ENCODE results near the gene TFDP2. TPM values are rescaled to one million over a fixed set of nuclear protein-coding genes. Genes with fewer than 3 reads are reported as not detected.

TFDP2 gene
- total and polyA plus RNA-seq, 2 donors (not counting 1 experiment from before 2014, with no cell fraction given) = 5.5 to 31.7 TPM

DNA sequence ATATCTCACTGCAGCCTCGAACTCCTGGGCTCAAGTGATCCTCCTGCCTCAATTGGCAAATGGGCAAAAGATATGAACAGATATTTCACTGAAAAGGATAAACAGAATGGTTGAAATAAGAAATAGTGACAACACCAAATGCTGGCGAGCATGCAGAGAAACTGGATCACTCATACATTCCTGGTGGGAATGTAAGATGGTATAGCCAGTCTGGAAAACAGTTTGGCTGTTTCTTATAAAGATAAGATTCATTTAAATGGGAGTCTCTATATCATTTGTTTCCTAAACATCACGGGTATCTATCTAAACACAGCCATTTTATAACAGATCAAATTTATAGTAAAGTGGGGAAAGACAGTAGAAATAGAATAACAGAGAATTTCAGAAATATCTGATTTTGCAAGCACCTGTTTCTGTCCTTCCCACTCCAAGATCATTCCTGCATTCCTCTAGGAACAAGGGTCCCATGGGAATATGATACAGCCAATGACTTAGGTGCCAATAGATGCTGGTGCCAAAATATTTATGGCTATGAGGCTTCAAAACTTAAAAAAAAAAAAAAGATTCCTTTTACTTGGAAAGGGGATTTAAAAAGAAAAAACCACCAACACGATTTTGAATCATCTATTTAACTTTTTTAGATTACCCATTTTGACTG, 9.9 kb upstream of the TFDP2 start:
- H3K4me1 Mint-ChIP-seq = no peaks in the 10 kb centered on the region
- H3K36me3 ChIP-seq (replicated peaks in 1 of 2; ENCODE audit: control extremely low read depth in 1 of 2, control insufficient read depth in 1 of 2, extremely low read depth in 1 of 2, insufficient read depth in 2 of 2, low read length in 1 of 2) = no peaks in the 10 kb centered on the region
- WGBS (ENCODE audit: insufficient coverage) = no CpG with 5 or more reads among the region's 4 CpGs
- no peak for ATAC-seq (ENCODE audit: low read depth)
- no peak overlapping the region for H2AFZ ChIP-seq (ENCODE audit: insufficient read depth, low read depth, low read length, poor library complexity, severe bottlenecking)
- H3K27me3 Mint-ChIP-seq = no peaks in the 10 kb centered on the region
- no peaks in the 10 kb centered on the region for H3K79me2 ChIP-seq (ENCODE audit: control insufficient read depth, insufficient read depth, low read length)
- H3K4me1 ChIP-seq (ENCODE audit: control insufficient read depth in 2 of 2, insufficient read depth in 2 of 2, low read length in 2 of 2) = no peaks in the 10 kb centered on the region
- CTCF ChIA-PET = no interaction called here
- H4K20me1 ChIP-seq (ENCODE audit: control insufficient read depth, insufficient read depth, low read length, poor library complexity, severe bottlenecking) = no peaks in the 10 kb centered on the region
- POLR2A ChIA-PET = no interaction called here
- DNase-seq = no peak
- H3K9me3 ChIP-seq (ENCODE audit: control extremely low read depth in 1 of 3, control insufficient read depth in 2 of 3, insufficient read depth in 1 of 3, low read length in 2 of 3) = peaks cover 0 to 3% (median 0%) of the 10 kb centered on the region in 3 donors
- no peak overlapping the region for H3K4me2 ChIP-seq (replicated peaks; ENCODE audit: low read depth, low read length, poor library complexity, severe bottlenecking)
- no peak overlapping the region for H3K4me3 Mint-ChIP-seq
- no peak overlapping the region for H3K27ac Mint-ChIP-seq
- intact Hi-C loops (cut with micrococcal nuclease) = no loop called here
- H3K27ac ChIP-seq (ENCODE audit: low read length in 2 of 2) = no peak overlapping the region
- H3K9me3 Mint-ChIP-seq (ENCODE audit: insufficient read depth) = no peaks in the 10 kb centered on the region
- H3K4me3 ChIP-seq (ENCODE audit: control extremely low read depth in 1 of 5, extremely low read depth in 1 of 5, insufficient read depth in 1 of 5, low read depth in 2 of 5, low read length in 4 of 5) = no peak overlapping the region
- no peaks in the 10 kb centered on the region for H3K27me3 ChIP-seq (replicated peaks in 1 of 4; ENCODE audit: control extremely low read depth in 1 of 4, control insufficient read depth in 3 of 4, insufficient read depth in 4 of 4, low read length in 3 of 4)
- TF ChIP-seq, protein P1, sequence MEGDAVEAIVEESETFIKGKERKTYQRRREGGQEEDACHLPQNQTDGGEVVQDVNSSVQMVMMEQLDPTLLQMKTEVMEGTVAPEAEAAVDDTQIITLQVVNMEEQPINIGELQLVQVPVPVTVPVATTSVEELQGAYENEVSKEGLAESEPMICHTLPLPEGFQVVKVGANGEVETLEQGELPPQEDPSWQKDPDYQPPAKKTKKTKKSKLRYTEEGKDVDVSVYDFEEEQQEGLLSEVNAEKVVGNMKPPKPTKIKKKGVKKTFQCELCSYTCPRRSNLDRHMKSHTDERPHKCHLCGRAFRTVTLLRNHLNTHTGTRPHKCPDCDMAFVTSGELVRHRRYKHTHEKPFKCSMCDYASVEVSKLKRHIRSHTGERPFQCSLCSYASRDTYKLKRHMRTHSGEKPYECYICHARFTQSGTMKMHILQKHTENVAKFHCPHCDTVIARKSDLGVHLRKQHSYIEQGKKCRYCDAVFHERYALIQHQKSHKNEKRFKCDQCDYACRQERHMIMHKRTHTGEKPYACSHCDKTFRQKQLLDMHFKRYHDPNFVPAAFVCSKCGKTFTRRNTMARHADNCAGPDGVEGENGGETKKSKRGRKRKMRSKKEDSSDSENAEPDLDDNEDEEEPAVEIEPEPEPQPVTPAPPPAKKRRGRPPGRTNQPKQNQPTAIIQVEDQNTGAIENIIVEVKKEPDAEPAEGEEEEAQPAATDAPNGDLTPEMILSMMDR (IDR thresholded peaks at IDR 0.05) = no peak
- TF ChIP-seq EZH2 (IDR thresholded peaks at IDR 0.05; ENCODE audit: borderline replicate concordance, insufficient read depth, low read depth, low read length, poor library complexity, severe bottlenecking) = no peak
- H3K9ac ChIP-seq (ENCODE audit: low read length) = no peak overlapping the region

DNA sequence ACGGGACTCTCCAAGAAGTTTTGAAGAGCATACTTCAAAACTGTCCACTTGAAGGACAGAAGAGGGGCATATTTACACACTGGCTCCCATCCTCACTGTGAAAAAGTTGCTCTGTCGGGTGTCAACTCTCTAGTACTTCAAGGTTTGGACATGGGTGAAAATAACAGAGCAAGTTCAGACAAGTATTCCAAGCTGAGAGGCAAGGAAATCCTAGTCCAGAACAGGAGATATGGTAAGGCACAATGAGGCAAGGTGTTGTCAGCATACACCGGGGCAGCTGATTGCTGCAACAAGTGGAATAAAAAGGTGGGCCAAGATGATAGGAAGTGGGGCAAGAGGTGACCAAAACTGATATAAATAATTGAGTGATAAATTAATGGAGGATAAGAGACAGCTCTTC, 4.8 kb upstream of the TFDP2 start:
- H3K27ac ChIP-seq (ENCODE audit: low read length in 2 of 2) = no peak overlapping the region
- H4K20me1 ChIP-seq (ENCODE audit: control insufficient read depth, insufficient read depth, low read length, poor library complexity, severe bottlenecking) = no peaks in the 10 kb centered on the region
- H3K27ac Mint-ChIP-seq = no peak overlapping the region
- no peak overlapping the region for H3K4me2 ChIP-seq (replicated peaks; ENCODE audit: low read depth, low read length, poor library complexity, severe bottlenecking)
- 100% methylated on average over 2 of the region's 3 CpGs for WGBS (ENCODE audit: insufficient coverage)
- no peaks in the 10 kb centered on the region for H3K27me3 ChIP-seq (replicated peaks in 1 of 4; ENCODE audit: control extremely low read depth in 1 of 4, control insufficient read depth in 3 of 4, insufficient read depth in 4 of 4, low read length in 3 of 4)
- DNase-seq (no peak), ATAC-seq (ENCODE audit: low read depth) (no peak)
- intact Hi-C loops (cut with micrococcal nuclease) = no loop called here
- peaks cover 3% of the 10 kb centered on the region for H3K4me1 Mint-ChIP-seq
- peaks cover 0 to 5% of the 10 kb centered on the region in 2 donors for H3K4me1 ChIP-seq (ENCODE audit: control insufficient read depth in 2 of 2, insufficient read depth in 2 of 2, low read length in 2 of 2)
- TF ChIP-seq EZH2 (IDR thresholded peaks at IDR 0.05; ENCODE audit: borderline replicate concordance, insufficient read depth, low read depth, low read length, poor library complexity, severe bottlenecking) = no peak
- TF ChIP-seq, protein P1 (IDR thresholded peaks at IDR 0.05) = no peak
- no peaks in the 10 kb centered on the region for H3K79me2 ChIP-seq (ENCODE audit: control insufficient read depth, insufficient read depth, low read length)
- no peaks in the 10 kb centered on the region for H3K27me3 Mint-ChIP-seq
- ChIA-PET POLR2A (no interaction called here), CTCF (no interaction called here)
- H3K9me3 ChIP-seq (ENCODE audit: control extremely low read depth in 1 of 3, control insufficient read depth in 2 of 3, insufficient read depth in 1 of 3, low read length in 2 of 3) = peaks cover 0 to 3% (median 0%) of the 10 kb centered on the region in 3 donors
- no peaks in the 10 kb centered on the region for H3K9me3 Mint-ChIP-seq (ENCODE audit: insufficient read depth)
- H3K9ac ChIP-seq (ENCODE audit: low read length) = no peak overlapping the region
- no peak overlapping the region for H3K4me3 Mint-ChIP-seq
- H2AFZ ChIP-seq (ENCODE audit: insufficient read depth, low read depth, low read length, poor library complexity, severe bottlenecking) = no peak overlapping the region
- H3K4me3 ChIP-seq (ENCODE audit: control extremely low read depth in 1 of 5, extremely low read depth in 1 of 5, insufficient read depth in 1 of 5, low read depth in 2 of 5, low read length in 4 of 5) = no peak overlapping the region
- no peaks in the 10 kb centered on the region for H3K36me3 ChIP-seq (replicated peaks in 1 of 2; ENCODE audit: control extremely low read depth in 1 of 2, control insufficient read depth in 1 of 2, extremely low read depth in 1 of 2, insufficient read depth in 2 of 2, low read length in 1 of 2)
